SU-DHL-6 (cell line): ENCODE data around the gene IFITM5.

Experiments
- H2AFZ ChIP-seq: fragments of 200-600 bp; sonication (generic); 2 replicates; pipeline ENCODE4 v1.6.1; 2014; ENCODE audit warnings: low read depth, mild to moderate bottlenecking, moderate library complexity, mixed read lengths, antibody characterized with exemption, low read length; ENCODE audit not compliant: severe bottlenecking
- H3F3A ChIP-seq: fragments of 200-600 bp; shearing (Covaris generic); 2 replicates; pipeline ENCODE4 v1.6.0; 2016; ENCODE audit warnings: antibody characterized with exemption, mild to moderate bottlenecking; ENCODE audit not compliant: insufficient read depth
- H3K27ac ChIP-seq: fragments of 200-600 bp; sonication (generic); 2 replicates; pipeline ENCODE4 v1.5.1; 2016; ENCODE audit warnings: low read depth, mild to moderate bottlenecking, low read length, moderate library complexity, mixed read lengths
- H3K27me3 ChIP-seq: fragments of 200-600 bp; sonication (generic), shearing (Covaris generic); 2 replicates; pipeline ENCODE4 v1.6.0; 2014; ENCODE audit warnings: mild to moderate bottlenecking, low read length
- H3K36me3 ChIP-seq: fragments of 200-600 bp; sonication (generic); 2 replicates; pipeline ENCODE4 v1.6.1; 2014; ENCODE audit warnings: mild to moderate bottlenecking, low read length, mixed read lengths
- H3K4me2 ChIP-seq: fragments of 300-600, 200-600 bp; shearing (Covaris generic), sonication (generic); 2 replicates; pipeline ENCODE4 v1.6.0; 2014; ENCODE audit warnings: low read length, low read depth, mild to moderate bottlenecking; ENCODE audit not compliant: poor library complexity, severe bottlenecking
- H3K4me3 ChIP-seq: fragments of 200-600 bp; sonication (generic); 2 replicates; pipeline ENCODE4 v1.5.1; 2014; ENCODE audit warnings: antibody characterized with exemption, low read length, mild to moderate bottlenecking, mixed read lengths; ENCODE audit not compliant: insufficient read depth, poor library complexity, severe bottlenecking
- H3K79me2 ChIP-seq: fragments of 200-600 bp; sonication (generic); 2 replicates; pipeline ENCODE4 v1.6.1; 2014; ENCODE audit warnings: mild to moderate bottlenecking, low read length, moderate library complexity; ENCODE audit not compliant: insufficient read depth
- H3K9ac ChIP-seq: fragments of 200-600 bp; sonication (generic); 2 replicates; pipeline ENCODE4 v1.7.0; 2014; ENCODE audit warnings: mild to moderate bottlenecking, low read length
- H3K9me2 ChIP-seq: fragments of 200-600 bp; sonication (generic); replicated peaks from 2 replicates; pipeline ENCODE4 v1.6.1; 2014; ENCODE audit warnings: low read length; ENCODE audit not compliant: insufficient read depth
- H3K9me3 ChIP-seq: fragments of 200-600 bp; sonication (generic); 2 replicates; pipeline ENCODE4 v1.6.1; 2014; ENCODE audit warnings: low read length, mixed read lengths; ENCODE audit not compliant: insufficient read depth
- H4K20me1 ChIP-seq: fragments of 200-600 bp; sonication (generic); 2 replicates; pipeline ENCODE4 v1.6.1; 2014; ENCODE audit warnings: low read depth, mild to moderate bottlenecking, antibody characterized with exemption, low read length, moderate library complexity, mixed read lengths
- EZH2phosphoT487 ChIP-seq: fragments of 200-600 bp; sonication (generic), shearing (Covaris generic); conservative IDR thresholded peaks from 2 replicates; pipeline ENCODE4 v1.6.1; 2018; ENCODE audit warnings: mild to moderate bottlenecking, antibody characterized with exemption, low read length, moderate library complexity, mixed read lengths
- TF ChIP-seq, protein P1 (sequence below): fragments of 200-600 bp; sonication (generic); IDR thresholded peaks from one replicate; pipeline ENCODE4 v1.5.1; 2017; ENCODE audit warnings: antibody characterized with exemption, mild to moderate bottlenecking, low read length, moderate library complexity; ENCODE audit not compliant: insufficient read depth, poor library complexity, severe bottlenecking

IFITM5 gene

GRCh38 chr11:293852-294661, 5.3 kb downstream of the IFITM5 start:
- Histone ChIP-seq H2AFZ (no peak overlapping the region), H4K20me1 (no peaks in the 10 kb centered on the region), H3K27ac (no peak overlapping the region), H3K4me2 (no peak overlapping the region), H3K36me3 (no peaks in the 10 kb centered on the region), H3K4me3 (no peak overlapping the region), H3F3A (no peaks in the 10 kb centered on the region), H3K9me2 (no peaks in the 10 kb centered on the region), H3K27me3 (no peaks in the 10 kb centered on the region), H3K9ac (no peak overlapping the region), H3K79me2 (no peaks in the 10 kb centered on the region), H3K9me3 (no peaks in the 10 kb centered on the region)
- TF ChIP-seq, protein P1, sequence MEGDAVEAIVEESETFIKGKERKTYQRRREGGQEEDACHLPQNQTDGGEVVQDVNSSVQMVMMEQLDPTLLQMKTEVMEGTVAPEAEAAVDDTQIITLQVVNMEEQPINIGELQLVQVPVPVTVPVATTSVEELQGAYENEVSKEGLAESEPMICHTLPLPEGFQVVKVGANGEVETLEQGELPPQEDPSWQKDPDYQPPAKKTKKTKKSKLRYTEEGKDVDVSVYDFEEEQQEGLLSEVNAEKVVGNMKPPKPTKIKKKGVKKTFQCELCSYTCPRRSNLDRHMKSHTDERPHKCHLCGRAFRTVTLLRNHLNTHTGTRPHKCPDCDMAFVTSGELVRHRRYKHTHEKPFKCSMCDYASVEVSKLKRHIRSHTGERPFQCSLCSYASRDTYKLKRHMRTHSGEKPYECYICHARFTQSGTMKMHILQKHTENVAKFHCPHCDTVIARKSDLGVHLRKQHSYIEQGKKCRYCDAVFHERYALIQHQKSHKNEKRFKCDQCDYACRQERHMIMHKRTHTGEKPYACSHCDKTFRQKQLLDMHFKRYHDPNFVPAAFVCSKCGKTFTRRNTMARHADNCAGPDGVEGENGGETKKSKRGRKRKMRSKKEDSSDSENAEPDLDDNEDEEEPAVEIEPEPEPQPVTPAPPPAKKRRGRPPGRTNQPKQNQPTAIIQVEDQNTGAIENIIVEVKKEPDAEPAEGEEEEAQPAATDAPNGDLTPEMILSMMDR: no peak
- no peak for TF ChIP-seq EZH2phosphoT487

- Histone ChIP-seq H3K4me3 (no peak overlapping the region), H3K9ac (no peak overlapping the region), H2AFZ (no peak overlapping the region), H3K36me3 (no peaks in the 10 kb centered on the region), H4K20me1 (no peaks in the 10 kb centered on the region), H3F3A (no peaks in the 10 kb centered on the region), H3K79me2 (no peaks in the 10 kb centered on the region), H3K4me2 (no peak overlapping the region), H3K27ac (no peak overlapping the region), H3K27me3 (no peaks in the 10 kb centered on the region), H3K9me3 (no peaks in the 10 kb centered on the region), H3K9me2 (no peaks in the 10 kb centered on the region)
- TF ChIP-seq, protein P1: no peak
- no peak for TF ChIP-seq EZH2phosphoT487
Measured at GRCh38 chr11:293271-293851, 6.0 kb downstream of the IFITM5 start.

DNA sequence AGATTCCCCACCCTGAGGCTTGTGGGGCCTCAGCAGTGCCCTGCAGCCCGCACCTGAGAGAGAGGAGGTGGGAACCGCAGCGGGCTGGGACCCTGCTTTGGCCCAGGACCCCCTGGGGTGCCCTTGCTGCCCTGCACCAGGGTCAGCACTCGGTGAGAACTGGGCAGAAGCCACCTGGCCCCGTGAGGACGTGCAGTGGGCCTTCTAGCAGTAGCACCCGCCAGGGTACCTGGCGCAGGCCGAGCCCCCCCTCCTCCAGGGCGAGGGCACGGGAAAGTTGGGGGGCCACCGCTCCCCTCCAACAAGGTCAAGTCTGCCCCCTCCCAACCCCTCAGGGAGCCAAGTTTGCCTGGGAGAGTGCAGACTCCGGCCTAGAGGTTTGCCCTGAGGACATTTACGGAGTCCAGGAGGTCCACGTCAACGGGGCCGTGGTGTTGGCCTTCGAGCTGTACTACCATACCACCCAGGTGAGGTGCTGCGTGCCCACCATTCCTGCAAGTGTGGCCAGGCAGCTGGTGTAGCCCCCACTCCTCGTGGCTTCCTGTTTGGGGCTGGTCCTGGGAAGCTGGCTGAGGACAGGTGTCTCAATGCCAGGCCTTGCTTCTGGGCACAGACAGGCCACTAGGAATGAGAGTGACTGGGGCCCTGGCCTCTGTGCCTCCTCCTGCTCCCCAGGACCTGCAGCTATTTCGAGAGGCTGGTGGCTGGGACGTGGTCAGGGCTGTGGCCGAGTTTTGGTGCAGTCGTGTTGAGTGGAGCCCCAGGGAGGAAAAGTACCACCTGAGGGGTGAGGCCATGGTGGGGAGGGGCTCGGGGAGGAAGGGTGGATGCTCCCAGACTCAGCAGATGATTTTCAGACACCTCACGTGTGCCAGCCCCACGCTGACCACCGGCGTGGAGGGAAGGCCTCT, 6.9 kb downstream of the IFITM5 start:
- TF ChIP-seq, protein P1: no peak
- TF ChIP-seq EZH2phosphoT487: no peak
- H3K79me2 ChIP-seq: no peaks in the 10 kb centered on the region
- no peaks in the 10 kb centered on the region for H3K27me3 ChIP-seq
- no peak overlapping the region for H3K4me3 ChIP-seq
- H3K4me2 ChIP-seq: no peak overlapping the region
- no peaks in the 10 kb centered on the region for H3K36me3 ChIP-seq
- H3K27ac ChIP-seq: no peak overlapping the region
- no peaks in the 10 kb centered on the region for H3F3A ChIP-seq
- no peak overlapping the region for H2AFZ ChIP-seq
- H3K9me2 ChIP-seq: no peaks in the 10 kb centered on the region
- H4K20me1 ChIP-seq: no peaks in the 10 kb centered on the region
- H3K9me3 ChIP-seq: no peaks in the 10 kb centered on the region
- no peak overlapping the region for H3K9ac ChIP-seq
